HepG2 (cell line): ENCODE measurements around the gene EEF1A1. TPM values are rescaled to one million over a fixed set of nuclear protein-coding genes. Genes with fewer than 3 reads are reported as not detected.

Source experiments
- CBX2 ChIP-seq, 2 experiments: fragments of 200-600 bp in 1 of 2; sonication (generic); formaldehyde crosslinking in 1 of 2; IDR thresholded peaks; 2 replicates each; pipeline versions ENCODE4 v1.7.0 to v1.8.1; 2018 to 2022; ENCODE audit warnings: low read depth in 2 of 2, low read length in 1 of 2, mild to moderate bottlenecking in 1 of 2, missing genetic modification reagents in 1 of 2
- FOXK1 ChIP-seq: sonication (generic); formaldehyde crosslinking; IDR thresholded peaks from 2 replicates; pipeline ENCODE4 v1.4.0; 2020; ENCODE audit warnings: low read depth, missing genetic modification reagents, borderline replicate concordance
- HES4 ChIP-seq: sonication (generic); formaldehyde crosslinking; IDR thresholded peaks from 2 replicates; pipeline ENCODE4 v1.9.0; 2021; ENCODE audit warnings: mild to moderate bottlenecking, missing genetic modification reagents, borderline replicate concordance
- HOXA5 ChIP-seq: sonication (generic); formaldehyde crosslinking; IDR thresholded peaks from 2 replicates; pipeline ENCODE4 v1.4.0; 2020; ENCODE audit warnings: missing genetic modification reagents
- KDM1A ChIP-seq: IDR thresholded peaks from 2 replicates; pipeline ENCODE4 v1.6.1; 2016; ENCODE audit warnings: missing compliant biosample characterization
- NCOA1 ChIP-seq: sonication (generic); formaldehyde crosslinking; IDR thresholded peaks from 2 replicates; pipeline ENCODE4 v1.9.0; 2021; ENCODE audit warnings: missing genetic modification reagents
- RCOR2 ChIP-seq: IDR thresholded peaks from 2 replicates; pipeline ENCODE4 v1.6.1; 2016; ENCODE audit warnings: missing biosample characterization, missing genetic modification reagents
- RFXAP ChIP-seq: sonication (generic); formaldehyde crosslinking; IDR thresholded peaks from 2 replicates; pipeline ENCODE4 v1.4.0; 2020; ENCODE audit warnings: missing genetic modification reagents, borderline replicate concordance
- SIX4 ChIP-seq: sonication (generic); formaldehyde crosslinking; IDR thresholded peaks from 2 replicates; pipeline ENCODE4 v1.4.0; 2020; ENCODE audit warnings: missing genetic modification reagents
- TCF12 ChIP-seq, 2 experiments: fragments of 450-650 bp in 1 of 2; sonication (generic) in 1 of 2; formaldehyde crosslinking in 1 of 2; IDR thresholded peaks; 2 replicates each; pipeline versions ENCODE4 v1.6.1 to v1.8.0; 2017 to 2022; ENCODE audit warnings: antibody characterized with exemption in 1 of 2, mild to moderate bottlenecking in 1 of 2, missing genetic modification reagents in 1 of 2, moderate library complexity in 1 of 2
- YEATS2 ChIP-seq: sonication (generic); formaldehyde crosslinking; IDR thresholded peaks from 2 replicates; pipeline ENCODE4 v1.4.0; 2020; ENCODE audit warnings: missing genetic modification reagents, borderline replicate concordance
- ZBTB8A ChIP-seq: sonication (generic); formaldehyde crosslinking; IDR thresholded peaks from 2 replicates; pipeline ENCODE4 v1.4.0; 2020; ENCODE audit warnings: mild to moderate bottlenecking, low read depth, missing genetic modification reagents, borderline replicate concordance
- ZFP36 ChIP-seq: fragments of 150-350 bp; IDR thresholded peaks from 2 replicates; pipeline ENCODE4 v1.6.1; 2018; ENCODE audit warnings: borderline replicate concordance, low read length, low read depth; ENCODE audit not compliant: partially characterized antibody
- ZFP90 ChIP-seq: sonication (generic); formaldehyde crosslinking; IDR thresholded peaks from 2 replicates; pipeline ENCODE4 v1.8.0; 2022; ENCODE audit warnings: missing genetic modification reagents, mild to moderate bottlenecking, inconsistent platforms, borderline replicate concordance
- ZNF138 ChIP-seq: sonication (generic); formaldehyde crosslinking; IDR thresholded peaks from 2 replicates; pipeline ENCODE4 v1.5.0; 2020; ENCODE audit warnings: mild to moderate bottlenecking, low read depth, missing genetic modification reagents
- ZNF484 ChIP-seq: sonication (generic); formaldehyde crosslinking; IDR thresholded peaks from 2 replicates; pipeline ENCODE4 v1.5.1; 2020; ENCODE audit warnings: mild to moderate bottlenecking, low read depth, missing genetic modification reagents, borderline replicate concordance
- ZNF788 ChIP-seq: sonication (generic); formaldehyde crosslinking; IDR thresholded peaks from 2 replicates; pipeline ENCODE4 v1.5.0; 2020; ENCODE audit warnings: mild to moderate bottlenecking, missing genetic modification reagents, borderline replicate concordance
- polyA plus RNA-seq, 8 experiments: library from polyadenylated mRNA; depleted of rRNA in 3 of 8; stranded (reverse) in 7 of 8; unstranded in 1 of 8; fragments of >200 nt; fragmentation: Illumina TruSeq in 4 of 8; extraction: Trizol in 4 of 8; gene quantifications; 2 replicates each; pipeline versions ENCODE4 v1.2.1 to v1.2.3, GENCODE V29; 2011 to 2016; ENCODE audit warnings: low read depth in 4 of 8, missing spikeins in 1 of 8, mixed read lengths in 1 of 8; ENCODE audit not compliant: insufficient read depth in 1 of 8
- total RNA-seq, 5 experiments: library from RNA; depleted of rRNA; stranded (reverse); fragments of >200 nt; fragmentation: Illumina TruSeq; extraction: Trizol; gene quantifications; 2 replicates each; pipeline ENCODE4 v1.2.3, GENCODE V29; 2016; ENCODE audit warnings: low read depth in 1 of 5
- TF ChIP-seq, protein P1 (sequence below): sonication (generic); formaldehyde crosslinking; IDR thresholded peaks from 2 replicates; pipeline ENCODE4 v1.5.1; 2020; ENCODE audit warnings: missing genetic modification reagents, mild to moderate bottlenecking, borderline replicate concordance
- TF ChIP-seq, protein P2 (sequence below): sonication (generic); formaldehyde crosslinking; IDR thresholded peaks from 2 replicates; pipeline ENCODE4 v1.4.0; 2020; ENCODE audit warnings: missing genetic modification reagents, borderline replicate concordance
- TF ChIP-seq, protein P3 (sequence below): sonication (generic); formaldehyde crosslinking; IDR thresholded peaks from 2 replicates; pipeline ENCODE4 v1.4.0; 2020; ENCODE audit warnings: missing genetic modification reagents, borderline replicate concordance

EEF1A1 gene
- total and polyA plus RNA-seq, 2 of the 13 experiments (the other 11 are each of a cell fraction or from before 2014, with no cell fraction given), result 13,726 to 17,172 TPM

DNA sequence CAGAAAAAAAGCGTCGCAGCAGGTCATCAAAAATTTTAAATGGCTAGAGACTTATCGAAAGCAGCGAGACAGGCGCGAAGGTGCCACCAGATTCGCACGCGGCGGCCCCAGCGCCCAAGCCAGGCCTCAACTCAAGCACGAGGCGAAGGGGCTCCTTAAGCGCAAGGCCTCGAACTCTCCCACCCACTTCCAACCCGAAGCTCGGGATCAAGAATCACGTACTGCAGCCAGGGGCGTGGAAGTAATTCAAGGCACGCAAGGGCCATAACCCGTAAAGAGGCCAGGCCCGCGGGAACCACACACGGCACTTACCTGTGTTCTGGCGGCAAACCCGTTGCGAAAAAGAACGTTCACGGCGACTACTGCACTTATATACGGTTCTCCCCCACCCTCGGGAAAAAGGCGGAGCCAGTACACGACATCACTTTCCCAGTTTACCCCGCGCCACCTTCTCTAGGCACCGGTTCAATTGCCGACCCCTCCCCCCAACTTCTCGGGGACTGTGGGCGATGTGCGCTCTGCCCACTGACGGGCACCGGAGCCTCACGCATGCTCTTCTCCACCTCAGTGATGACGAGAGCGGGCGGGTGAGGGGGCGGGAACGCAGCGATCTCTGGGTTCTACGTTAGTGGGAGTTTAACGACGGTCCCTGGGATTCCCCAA, at the start of gene EEF1A1 (continued):
- TF ChIP-seq ZFP90, result peak; percentile 18; the same call in 1 of the 2 replicates
- no peak for TF ChIP-seq ZBTB8A (CRISPR knock-in tag)
- TF ChIP-seq ZNF138 (CRISPR knock-in tag), result no peak; the same call in 1 of the 2 replicates
- TF ChIP-seq, protein P1, sequence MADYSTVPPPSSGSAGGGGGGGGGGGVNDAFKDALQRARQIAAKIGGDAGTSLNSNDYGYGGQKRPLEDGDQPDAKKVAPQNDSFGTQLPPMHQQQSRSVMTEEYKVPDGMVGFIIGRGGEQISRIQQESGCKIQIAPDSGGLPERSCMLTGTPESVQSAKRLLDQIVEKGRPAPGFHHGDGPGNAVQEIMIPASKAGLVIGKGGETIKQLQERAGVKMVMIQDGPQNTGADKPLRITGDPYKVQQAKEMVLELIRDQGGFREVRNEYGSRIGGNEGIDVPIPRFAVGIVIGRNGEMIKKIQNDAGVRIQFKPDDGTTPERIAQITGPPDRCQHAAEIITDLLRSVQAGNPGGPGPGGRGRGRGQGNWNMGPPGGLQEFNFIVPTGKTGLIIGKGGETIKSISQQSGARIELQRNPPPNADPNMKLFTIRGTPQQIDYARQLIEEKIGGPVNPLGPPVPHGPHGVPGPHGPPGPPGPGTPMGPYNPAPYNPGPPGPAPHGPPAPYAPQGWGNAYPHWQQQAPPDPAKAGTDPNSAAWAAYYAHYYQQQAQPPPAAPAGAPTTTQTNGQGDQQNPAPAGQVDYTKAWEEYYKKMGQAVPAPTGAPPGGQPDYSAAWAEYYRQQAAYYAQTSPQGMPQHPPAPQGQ (CRISPR knock-in tag), result no peak
- TF ChIP-seq SIX4 (CRISPR knock-in tag), result peak; percentile 74; the same call in 1 of the 2 replicates
- no peak for TF ChIP-seq ZFP36
- TF ChIP-seq TCF12 (IDR thresholded peaks at IDR 0.05), result no peak
- TF ChIP-seq TCF12 (CRISPR knock-in tag; IDR thresholded peaks at IDR 0.05), result peak; percentile 77; the same call in 1 of the 2 replicates
- TF ChIP-seq ZNF788 (CRISPR knock-in tag), result no peak; the same call in 1 of the 2 replicates
- TF ChIP-seq, protein P2, sequence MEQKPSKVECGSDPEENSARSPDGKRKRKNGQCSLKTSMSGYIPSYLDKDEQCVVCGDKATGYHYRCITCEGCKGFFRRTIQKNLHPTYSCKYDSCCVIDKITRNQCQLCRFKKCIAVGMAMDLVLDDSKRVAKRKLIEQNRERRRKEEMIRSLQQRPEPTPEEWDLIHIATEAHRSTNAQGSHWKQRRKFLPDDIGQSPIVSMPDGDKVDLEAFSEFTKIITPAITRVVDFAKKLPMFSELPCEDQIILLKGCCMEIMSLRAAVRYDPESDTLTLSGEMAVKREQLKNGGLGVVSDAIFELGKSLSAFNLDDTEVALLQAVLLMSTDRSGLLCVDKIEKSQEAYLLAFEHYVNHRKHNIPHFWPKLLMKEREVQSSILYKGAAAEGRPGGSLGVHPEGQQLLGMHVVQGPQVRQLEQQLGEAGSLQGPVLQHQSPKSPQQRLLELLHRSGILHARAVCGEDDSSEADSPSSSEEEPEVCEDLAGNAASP (CRISPR knock-in tag), result peak; percentile 27; the same call in 1 of the 2 replicates
- TF ChIP-seq, protein P3, sequence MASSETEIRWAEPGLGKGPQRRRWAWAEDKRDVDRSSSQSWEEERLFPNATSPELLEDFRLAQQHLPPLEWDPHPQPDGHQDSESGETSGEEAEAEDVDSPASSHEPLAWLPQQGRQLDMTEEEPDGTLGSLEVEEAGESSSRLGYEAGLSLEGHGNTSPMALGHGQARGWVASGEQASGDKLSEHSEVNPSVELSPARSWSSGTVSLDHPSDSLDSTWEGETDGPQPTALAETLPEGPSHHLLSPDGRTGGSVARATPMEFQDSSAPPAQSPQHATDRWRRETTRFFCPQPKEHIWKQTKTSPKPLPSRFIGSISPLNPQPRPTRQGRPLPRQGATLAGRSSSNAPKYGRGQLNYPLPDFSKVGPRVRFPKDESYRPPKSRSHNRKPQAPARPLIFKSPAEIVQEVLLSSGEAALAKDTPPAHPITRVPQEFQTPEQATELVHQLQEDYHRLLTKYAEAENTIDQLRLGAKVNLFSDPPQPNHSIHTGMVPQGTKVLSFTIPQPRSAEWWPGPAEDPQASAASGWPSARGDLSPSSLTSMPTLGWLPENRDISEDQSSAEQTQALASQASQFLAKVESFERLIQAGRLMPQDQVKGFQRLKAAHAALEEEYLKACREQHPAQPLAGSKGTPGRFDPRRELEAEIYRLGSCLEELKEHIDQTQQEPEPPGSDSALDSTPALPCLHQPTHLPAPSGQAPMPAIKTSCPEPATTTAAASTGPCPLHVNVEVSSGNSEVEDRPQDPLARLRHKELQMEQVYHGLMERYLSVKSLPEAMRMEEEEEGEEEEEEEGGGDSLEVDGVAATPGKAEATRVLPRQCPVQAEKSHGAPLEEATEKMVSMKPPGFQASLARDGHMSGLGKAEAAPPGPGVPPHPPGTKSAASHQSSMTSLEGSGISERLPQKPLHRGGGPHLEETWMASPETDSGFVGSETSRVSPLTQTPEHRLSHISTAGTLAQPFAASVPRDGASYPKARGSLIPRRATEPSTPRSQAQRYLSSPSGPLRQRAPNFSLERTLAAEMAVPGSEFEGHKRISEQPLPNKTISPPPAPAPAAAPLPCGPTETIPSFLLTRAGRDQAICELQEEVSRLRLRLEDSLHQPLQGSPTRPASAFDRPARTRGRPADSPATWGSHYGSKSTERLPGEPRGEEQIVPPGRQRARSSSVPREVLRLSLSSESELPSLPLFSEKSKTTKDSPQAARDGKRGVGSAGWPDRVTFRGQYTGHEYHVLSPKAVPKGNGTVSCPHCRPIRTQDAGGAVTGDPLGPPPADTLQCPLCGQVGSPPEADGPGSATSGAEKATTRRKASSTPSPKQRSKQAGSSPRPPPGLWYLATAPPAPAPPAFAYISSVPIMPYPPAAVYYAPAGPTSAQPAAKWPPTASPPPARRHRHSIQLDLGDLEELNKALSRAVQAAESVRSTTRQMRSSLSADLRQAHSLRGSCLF, result peak; percentile 95
- peak; percentile 25 for TF ChIP-seq RFXAP (CRISPR knock-in tag)
- peak; percentile 14; the same call in 1 of the 2 replicates for TF ChIP-seq FOXK1
- TF ChIP-seq HOXA5 (CRISPR knock-in tag), result peak; percentile 92
- no peak; the same call in 1 of the 2 replicates for TF ChIP-seq NCOA1 (CRISPR knock-in tag)
- no peak for TF ChIP-seq CBX2 (IDR thresholded peaks at IDR 0.05; ENCODE audit: low read depth, low read length)
- no peak for TF ChIP-seq CBX2 (CRISPR knock-in tag; IDR thresholded peaks at IDR 0.05; ENCODE audit: low read depth)
- no peak for TF ChIP-seq ZNF484 (CRISPR knock-in tag)
- peak; percentile 46; the same call in 1 of the 2 replicates for TF ChIP-seq RCOR2 (CRISPR knock-in tag)
- peak; percentile 35; the same call in 1 of the 2 replicates for TF ChIP-seq HES4
- TF ChIP-seq YEATS2 (CRISPR knock-in tag), result peak; percentile 93
- TF ChIP-seq KDM1A (CRISPR knock-in tag), result no peak
